GM18505 (cell line): Measurements from ENCODE around the gene ARL6IP1.

Source experiments
- ATAC-seq: cut with Tn5 transposase; IDR thresholded peaks from one replicate; pipeline ENCODE4 v1.9.1; 2021; ENCODE audit not compliant: unreplicated experiment
- POLR2A ChIP-seq: IDR thresholded peaks from 4 replicates; pipeline ENCODE4 v1.6.1; 2011; ENCODE audit warnings: borderline replicate concordance; ENCODE audit not compliant: insufficient read depth, insufficient read length; ENCODE audit errors: extremely low read depth

ARL6IP1 gene

GRCh38 chr16:18811925-18812324 lies 10.6 kb upstream of the ARL6IP1 start:
- no peak for TF ChIP-seq POLR2A
- no peak for ATAC-seq

- TF ChIP-seq POLR2A: no peak
- no peak for ATAC-seq
Measured at GRCh38 chr16:18809165-18809564, 7.8 kb upstream of the ARL6IP1 start.

- ATAC-seq: no peak
- no peak for TF ChIP-seq POLR2A
Measured at GRCh38 chr16:18805257-18805773, 4.0 kb upstream of the ARL6IP1 start.

GRCh38 chr16:18804540-18804939 lies 3.2 kb upstream of the ARL6IP1 start:
- TF ChIP-seq POLR2A: no peak
- no peak for ATAC-seq

- no peak for TF ChIP-seq POLR2A
- no peak for ATAC-seq
Measured at GRCh38 chr16:18803569-18804462, 2.5 kb upstream of the ARL6IP1 start.

GRCh38 chr16:18802767-18803343 lies 1.5 kb upstream of the ARL6IP1 start:
- ATAC-seq: no peak
- TF ChIP-seq POLR2A: no peak

- no peak for ATAC-seq
- TF ChIP-seq POLR2A: no peak
Measured at GRCh38 chr16:18800775-18801144, 589 bp downstream of the ARL6IP1 start.

- no peak for TF ChIP-seq POLR2A
- ATAC-seq: no peak
Measured at GRCh38 chr16:18800293-18800692, 1.1 kb downstream of the ARL6IP1 start.

- no peak for ATAC-seq
Measured at GRCh38 chr16:18799500-18799899, 1.8 kb downstream of the ARL6IP1 start.

GRCh38 chr16:18797746-18798145 lies 3.6 kb downstream of the ARL6IP1 start:
- ATAC-seq: no peak
- TF ChIP-seq POLR2A: no peak

More at GRCh38 chr16:18799500-18799899, 1.8 kb downstream of the ARL6IP1 start:
- TF ChIP-seq POLR2A: no peak

- TF ChIP-seq POLR2A: no peak
Measured at GRCh38 chr16:18796377-18796776, 5.0 kb downstream of the ARL6IP1 start.

GRCh38 chr16:18792836-18793433 lies 8.4 kb downstream of the ARL6IP1 start:
- no peak for TF ChIP-seq POLR2A
- no peak for ATAC-seq

More at GRCh38 chr16:18796377-18796776, 5.0 kb downstream of the ARL6IP1 start:
- ATAC-seq: no peak

GRCh38 chr16:18789850-18790706 lies 11.3 kb downstream of the ARL6IP1 start, which contains the start of gene RPS15A:
Gene RPS15A (minus strand): TSS chr16:18790334. CDS start chr16:18789113, 1,221 bp downstream.
- peak; percentile 84 for ATAC-seq
- TF ChIP-seq POLR2A: peak; percentile 98
